GM19324 (cell line): ENCODE data around the gene STOM.
"Not testable (repeated sequence)": the region's sequence is repeated elsewhere in the genome, so short reads cannot be mapped to it uniquely, and the experiment has no call there.

Experiments used
- ATAC-seq: cut with Tn5 transposase; IDR thresholded peaks from one replicate; pipeline ENCODE4 v1.9.1; 2021; ENCODE audit warnings: mild to moderate bottlenecking, moderate library complexity; ENCODE audit not compliant: unreplicated experiment, low FRiP score

Gene STOM

DNA sequence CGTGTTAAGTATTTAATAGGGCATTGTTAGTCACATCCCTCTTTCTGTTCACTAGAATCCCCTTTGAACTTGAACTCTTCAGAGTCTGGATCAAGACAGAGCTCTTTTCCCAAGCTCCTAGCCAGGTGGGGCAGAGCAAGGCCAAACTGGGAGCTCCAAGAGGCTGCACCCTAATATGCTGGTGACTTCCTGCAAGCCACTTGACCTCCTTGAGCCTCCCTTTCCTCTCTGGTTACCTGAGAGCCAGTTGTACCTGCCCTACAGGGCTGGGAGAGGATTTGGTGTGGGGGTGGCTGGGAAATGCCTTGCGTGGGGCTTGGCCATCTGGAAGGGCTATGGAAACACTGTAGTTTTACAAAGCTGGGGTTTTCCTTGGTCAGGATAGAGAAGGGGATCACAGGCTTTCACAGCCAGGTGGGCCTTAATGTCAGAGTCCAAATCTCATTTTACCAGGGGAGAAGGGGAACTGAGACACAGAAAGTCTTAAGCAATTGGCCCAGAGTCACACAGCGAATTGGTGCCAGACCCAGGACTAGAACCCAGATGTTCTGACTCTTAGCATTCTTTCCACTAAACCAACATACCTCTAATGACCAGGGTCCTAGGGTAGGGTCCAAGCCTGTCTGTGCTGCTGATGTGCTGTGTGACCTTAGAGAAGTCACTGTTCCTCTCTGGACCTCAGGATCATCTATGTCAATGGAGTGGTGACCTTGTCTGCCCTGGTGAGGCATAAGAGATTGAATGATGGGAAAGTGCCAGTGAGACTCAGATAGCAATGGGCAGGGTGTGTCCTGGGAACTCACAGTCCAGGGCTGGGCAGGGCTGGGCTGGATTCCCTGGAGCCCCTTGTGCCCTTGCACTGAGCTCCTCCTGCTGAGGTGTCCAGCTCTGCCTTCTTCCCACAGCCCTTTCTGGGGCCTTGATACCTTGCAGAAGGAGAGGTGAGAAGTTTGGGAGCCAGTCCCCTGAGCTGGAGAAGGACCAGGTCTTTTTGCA is 66.3 kb downstream of the STOM start:
- ATAC-seq: no peak

DNA sequence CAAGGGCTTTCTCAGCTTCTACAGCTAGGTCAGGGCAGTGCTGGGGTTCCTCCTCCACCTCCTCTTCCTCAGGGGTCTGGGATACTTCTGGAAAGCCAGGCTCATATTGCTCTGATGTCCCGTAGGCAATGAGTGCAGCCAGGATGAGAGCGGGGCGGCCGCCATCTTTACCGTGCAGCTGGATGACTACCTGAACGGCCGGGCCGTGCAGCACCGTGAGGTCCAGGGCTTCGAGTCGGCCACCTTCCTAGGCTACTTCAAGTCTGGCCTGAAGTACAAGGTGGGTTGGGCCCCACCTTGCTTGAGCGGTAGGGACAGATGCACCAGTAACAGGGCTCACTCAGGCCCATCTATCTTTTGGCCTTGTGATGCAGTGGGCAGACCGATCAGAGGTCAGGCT is 67.3 kb downstream of the STOM start:
- no peak for ATAC-seq

DNA sequence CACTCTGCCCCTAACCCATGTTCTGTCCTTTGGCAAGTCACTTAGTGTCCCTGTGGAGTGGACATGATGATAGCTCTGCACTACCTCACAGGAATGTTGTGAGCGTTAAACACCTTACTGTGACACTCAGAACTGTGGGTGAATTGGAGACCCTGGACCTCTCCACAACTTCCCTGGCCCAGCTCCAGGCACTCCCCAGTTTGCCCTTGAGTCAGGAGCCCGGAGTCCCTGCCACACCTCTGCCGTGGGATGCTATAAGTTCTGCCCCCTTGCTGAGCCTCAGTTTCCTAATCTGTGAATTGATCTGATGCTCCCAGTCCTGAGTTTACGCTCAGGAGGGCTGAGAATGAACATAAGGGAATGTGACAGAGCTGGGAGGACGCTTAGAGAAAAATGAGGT is 67.7 kb downstream of the STOM start:
- no peak for ATAC-seq

DNA sequence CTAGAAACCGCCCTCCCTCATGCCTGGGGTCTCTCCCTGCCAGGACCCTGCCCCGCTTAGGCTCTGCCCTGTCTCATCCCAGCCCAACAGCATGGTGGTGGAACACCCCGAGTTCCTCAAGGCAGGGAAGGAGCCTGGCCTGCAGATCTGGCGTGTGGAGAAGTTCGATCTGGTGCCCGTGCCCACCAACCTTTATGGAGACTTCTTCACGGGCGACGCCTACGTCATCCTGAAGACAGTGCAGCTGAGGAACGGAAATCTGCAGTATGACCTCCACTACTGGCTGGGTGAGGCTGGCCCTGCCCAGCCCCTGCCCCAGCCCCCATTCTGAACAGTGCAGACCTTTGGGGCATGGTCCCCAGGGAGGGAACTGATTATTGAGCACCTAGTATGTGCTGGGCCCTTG is 68.2 kb downstream of the STOM start:
- no peak for ATAC-seq

DNA sequence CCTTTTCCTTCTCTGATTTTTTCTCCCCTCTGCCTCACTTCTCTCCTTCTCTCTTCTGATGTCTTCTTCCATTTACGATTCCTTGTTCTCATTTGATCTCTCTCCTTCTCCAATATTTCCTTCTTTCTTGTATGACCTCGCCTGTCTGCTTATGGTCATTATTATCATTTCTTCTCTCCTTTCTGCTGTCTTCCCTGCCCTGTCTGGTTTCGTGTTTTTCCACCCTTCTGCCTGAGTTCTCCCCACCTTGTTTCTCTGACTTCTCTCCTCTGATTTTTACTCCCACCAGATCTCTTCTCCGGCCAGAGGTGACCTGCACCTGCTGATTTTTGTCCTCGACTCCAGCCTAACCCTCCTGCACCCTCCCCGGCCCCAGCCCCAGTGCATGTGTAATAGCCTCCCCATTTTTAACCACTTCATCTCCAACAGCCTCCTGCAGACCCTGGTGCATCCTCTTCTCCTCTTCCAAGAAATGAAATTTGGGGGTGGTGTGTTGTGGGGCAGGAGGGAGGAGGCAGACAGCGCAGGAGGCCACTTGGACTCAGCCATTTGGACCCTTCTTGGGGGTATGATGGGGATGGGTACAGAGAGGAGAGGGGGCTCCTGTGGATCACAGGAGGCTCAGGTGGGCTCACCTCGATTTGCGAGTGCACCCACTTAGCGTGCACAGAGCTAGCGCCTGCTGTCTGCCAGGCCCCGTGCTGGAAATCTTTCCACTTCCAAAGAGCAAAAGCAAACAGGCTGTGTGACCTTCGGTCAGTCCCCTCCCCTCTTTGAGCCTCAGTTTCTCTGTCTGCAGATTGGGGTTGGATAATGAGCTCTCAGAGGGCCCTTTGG is 69.5 kb downstream of the STOM start:
- no peak for ATAC-seq

DNA sequence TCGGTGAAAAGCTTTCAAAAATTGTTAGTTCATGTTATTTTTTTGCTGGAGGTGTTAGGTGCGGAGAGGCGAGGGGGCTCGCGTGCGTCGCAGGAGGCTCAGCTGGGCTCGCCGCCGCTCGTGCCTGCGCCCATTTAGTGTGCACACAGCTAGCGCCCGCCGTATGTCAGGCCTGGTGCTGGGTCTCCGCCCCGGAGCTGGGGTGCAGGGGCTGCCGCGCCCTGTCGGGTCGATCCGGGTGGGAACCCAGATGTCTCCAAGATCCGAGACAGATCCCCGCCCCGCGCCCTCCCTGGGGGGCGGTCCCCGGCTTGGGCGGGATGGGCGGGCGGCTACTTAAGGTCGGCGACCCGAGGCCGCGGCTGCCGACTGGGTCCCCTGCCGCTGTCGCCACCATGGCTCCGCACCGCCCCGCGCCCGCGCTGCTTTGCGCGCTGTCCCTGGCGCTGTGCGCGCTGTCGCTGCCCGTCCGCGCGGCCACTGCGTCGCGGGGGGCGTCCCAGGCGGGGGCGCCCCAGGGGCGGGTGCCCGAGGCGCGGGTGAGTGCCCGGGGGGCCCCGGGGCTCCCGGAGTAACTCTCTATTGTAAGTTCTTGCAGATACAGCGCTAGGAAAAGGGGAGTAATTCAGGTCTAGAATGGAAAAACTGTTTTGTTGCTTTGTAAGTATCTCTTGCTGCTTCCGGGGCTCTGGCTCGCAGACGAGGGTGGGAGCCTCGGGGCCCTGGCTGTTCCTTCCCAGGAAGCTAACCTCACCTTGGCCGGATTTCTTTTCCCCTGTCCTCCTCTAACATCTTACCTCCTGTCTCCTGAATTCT is 70.4 kb downstream of the STOM start:
- ATAC-seq: no peak

DNA sequence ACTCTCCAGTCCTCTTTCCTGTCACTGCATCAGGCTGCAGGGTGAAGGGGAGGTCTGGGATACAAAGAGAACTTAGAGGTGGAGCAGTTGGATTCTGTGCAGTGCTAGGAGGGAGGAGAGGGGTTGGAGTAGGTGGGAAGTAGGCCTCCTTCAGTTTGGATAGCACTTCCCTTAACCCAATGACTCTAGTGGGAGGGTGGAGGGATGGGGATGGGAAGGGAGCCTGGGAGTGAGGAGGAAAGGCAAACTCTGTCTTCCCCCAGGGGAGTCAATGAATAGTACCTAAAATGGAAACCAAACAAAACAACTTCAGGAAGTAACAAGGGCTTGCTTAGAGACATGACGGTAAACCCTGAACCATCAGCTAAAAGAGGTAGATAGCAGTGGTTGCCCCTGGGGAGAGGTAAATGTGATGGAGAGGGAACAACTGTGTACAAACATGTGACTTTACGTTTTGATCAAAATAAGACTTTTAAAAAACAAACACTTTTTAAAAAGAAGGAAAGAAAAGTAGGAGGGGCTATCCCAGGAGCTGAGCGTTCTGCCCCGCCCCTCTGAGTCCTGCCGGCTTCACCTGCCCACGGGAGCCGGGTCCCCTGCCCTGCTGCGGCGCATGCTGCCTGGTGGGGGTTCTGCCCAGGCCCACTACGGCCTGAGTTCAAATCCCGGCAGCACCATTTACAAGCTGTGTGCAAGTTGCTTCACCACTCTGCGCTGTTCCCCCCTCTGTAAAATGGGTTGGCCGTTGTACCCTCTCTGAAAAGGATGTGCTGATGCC is 71.2 kb downstream of the STOM start:
- ATAC-seq: no peak

DNA sequence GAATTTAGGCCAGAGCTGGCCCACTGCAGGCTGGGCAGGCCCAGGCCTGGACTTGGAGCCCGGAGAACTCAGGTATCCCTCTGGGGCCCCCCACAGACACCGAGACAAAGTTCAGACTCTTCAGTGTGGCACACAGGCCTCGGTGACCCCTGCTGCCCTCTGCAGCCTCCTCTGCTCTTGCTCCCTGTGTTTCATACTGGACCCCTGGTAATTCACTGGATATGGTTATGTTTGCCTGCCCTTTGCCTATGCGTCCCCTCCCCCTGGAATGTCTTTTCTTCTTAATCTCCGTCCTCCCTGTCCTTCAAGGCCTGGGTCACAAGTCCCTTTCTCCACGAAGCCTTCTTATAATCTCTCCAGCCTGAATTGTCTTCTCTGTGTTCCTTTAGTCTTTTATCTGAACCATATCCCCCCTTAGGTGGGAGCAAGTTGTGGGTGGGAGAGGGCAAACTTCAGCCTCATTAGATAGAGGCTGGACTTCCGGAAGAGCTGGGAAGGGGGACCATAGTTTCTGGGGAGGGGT is 72.0 kb downstream of the STOM start:
- ATAC-seq: no peak

DNA sequence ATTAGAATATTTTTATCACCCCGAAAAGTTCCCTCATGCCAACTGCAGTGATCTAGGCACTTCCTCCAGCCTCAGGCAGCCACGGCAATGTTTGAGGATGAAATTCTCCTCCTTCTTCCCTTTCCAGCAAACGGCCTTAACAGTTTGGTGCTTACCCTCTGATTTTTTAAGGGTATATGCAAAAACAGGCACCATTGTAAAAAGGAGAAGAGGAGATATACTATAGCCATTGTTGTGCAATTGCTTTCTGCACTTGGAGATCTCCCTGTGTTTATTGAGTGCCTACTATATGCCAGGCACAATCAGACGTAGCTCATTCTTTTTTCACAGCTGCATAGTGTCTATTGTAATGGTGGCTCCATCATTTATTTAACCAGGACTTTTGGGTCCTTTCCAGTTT is 72.7 kb downstream of the STOM start:
- no peak for ATAC-seq

DNA sequence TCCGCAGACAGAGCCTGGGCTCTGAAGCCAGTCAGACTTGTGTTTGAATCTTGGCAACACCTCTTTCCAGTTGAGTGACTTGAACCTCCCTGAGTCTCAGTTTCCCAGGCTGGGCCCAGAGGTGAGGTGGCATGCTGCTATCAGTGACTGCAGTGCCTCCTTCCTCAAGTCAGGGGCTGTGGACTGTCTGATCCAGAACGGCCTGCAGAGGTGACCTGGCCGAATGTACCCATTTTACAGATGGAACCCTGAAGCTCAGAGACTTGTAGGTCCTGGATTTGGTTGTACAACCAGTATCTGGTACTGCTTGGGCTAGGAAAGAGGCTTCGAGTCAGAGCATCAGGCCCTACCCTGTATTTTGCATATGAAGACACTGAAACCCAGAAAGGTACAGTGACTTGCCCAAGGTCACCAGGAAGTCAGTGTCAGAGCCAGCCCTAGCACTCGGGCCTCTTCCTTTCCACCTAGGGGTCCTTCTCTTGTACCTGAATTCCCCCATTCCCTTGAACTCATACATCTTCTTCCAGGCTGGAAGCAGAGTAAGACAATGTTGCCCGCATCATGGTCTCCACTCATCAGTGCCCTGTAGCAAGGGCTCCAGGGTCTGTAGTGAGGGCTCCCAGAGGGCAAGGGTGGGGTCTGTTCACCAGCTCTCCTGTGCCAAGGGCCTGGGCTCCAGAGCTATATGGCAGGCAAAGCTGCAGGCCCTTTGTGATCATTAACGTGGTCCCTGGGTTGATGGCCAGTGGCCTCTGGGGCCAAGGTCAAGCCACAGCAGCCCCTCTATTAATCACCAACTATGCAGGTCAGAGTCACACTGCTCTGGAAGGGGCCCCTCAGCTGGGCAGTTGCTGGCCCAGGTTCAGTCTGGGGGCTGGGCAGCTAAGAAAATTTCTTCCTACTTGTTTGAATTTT is 73.6 kb downstream of the STOM start:
- ATAC-seq: no peak

DNA sequence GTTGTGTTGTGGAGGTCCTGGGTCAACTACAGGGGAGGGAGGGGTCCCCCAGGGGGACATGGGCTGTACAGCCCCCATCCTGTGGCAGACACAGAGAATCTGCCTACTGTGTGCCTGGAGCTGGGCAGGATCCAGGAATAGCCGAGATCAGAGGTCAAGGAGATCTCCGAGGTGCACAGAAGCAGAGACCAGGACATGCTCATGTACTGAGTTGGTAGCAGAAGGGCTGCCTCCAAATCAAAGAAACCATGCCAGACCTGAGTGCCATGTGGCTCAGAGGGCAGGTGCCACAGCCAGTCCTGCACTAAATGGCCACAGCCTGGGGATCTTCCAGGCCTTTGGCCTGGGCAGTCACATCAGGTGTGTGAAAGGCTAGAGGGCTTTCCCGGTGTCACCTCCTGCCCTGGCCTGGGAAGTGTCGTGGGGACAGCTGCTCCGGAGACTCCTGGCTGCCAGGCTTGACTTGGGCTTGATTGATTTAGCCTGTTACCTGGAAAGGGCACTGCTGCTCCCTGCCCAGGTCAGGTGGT is 74.3 kb downstream of the STOM start:
- ATAC-seq: no peak

DNA sequence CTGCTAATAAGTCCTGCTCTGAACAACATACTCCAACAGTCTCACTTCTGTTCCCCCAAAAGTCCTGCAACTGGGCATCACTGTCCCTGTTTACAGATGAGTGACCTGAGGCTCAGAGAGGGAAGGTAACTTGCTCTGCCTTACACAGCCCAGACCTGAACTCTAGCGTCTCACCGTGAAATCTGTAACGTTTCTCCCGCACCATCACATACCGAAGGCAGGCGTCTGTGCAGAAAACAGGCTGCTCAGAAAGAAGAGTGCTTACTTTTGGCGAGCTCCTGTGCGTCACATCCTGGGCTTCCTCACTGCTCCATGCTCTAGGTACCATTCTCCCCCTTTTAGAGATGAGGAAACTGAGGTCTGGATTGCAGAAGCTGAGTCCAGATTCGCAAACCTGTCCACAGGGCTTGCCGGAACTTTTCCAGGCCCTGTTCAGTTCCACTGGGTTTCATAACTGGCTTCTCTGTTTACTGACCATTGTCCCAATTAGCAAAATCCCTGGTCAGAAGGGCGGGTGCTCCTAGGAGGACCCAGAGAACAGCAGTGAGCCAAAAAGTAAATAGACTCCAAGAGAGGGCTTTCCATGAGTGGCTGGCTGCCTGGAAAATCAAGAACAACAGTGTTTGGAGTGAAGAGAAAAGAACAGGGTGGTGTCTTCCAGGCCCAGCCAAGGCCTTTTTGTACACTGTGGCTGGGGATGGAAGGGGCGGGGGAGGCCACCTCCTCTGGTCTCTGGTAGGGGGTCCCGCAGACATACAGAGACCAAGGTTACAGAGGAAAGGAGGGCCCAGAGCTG is 75.0 kb downstream of the STOM start:
- no peak for ATAC-seq

DNA sequence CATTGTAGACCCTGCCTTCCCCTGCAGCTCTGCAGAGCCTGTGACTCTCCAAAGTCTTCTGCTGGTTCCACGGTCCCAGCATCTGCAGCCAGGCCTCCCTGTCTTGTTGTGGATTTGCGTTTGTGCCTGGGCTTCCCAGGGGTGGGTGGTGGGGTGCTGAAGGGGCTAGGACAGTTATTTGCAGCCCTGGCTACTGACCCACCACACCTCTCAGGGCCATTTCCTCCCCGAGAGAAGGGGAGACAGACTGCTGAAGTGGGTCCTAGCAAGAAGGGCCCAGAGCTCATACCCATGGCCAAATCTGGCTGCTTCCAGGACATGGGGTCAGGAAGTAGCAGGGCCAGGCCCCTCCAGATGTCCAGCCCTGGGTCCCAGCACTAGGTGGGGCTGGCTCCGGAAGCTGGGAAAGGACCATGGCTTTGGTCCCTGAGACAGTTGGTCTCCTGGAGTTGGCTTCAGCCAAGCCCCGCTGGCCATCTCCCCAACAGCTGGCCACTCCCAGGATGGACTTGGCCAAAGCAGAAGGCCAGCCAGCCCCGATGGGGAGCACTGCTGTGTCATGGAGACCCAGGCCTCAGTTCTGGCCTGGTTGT is 75.8 kb downstream of the STOM start:
- no peak for ATAC-seq

DNA sequence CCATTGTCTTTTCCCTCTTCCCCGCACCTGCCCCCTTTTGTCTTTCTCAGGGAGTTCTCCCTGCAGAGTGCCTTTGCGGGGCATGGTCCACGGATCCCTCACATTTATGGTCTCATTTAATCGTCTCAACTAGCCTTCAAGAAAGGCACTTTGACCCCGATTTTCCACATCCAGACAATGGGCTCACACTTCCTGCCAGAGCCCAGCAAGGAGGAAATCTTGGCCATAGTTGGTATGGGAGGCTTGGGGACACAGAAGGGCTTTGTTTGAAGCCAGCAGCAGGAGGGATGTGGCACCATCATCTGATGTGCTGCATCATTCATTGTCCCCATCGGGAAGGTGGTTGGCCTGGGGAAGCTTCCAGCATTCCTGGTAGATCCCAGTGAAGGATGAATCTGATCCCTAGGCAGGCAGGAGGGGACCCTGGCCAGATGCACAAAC is 77.2 kb downstream of the STOM start:
- ATAC-seq: no peak

DNA sequence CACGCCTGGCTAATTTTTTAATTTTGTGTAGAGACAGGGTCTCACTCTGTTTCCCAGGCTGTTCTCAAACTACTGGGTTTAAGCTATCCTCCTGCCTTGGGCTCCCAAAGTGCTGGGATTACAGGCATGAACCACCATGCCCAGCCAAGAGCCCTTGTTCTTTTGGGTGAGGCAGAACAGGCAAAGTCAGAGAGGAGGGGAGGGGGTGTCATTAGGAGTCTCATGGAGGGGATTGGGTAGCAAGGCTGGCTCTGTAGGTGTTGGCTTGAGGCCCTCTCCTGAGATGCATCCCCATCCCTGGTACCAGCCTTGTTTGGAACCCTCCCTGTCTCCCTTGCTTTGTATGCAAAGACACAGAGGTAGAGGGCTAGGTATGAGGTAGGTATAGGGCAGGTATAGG is 78.0 kb downstream of the STOM start:
- ATAC-seq: no peak

DNA sequence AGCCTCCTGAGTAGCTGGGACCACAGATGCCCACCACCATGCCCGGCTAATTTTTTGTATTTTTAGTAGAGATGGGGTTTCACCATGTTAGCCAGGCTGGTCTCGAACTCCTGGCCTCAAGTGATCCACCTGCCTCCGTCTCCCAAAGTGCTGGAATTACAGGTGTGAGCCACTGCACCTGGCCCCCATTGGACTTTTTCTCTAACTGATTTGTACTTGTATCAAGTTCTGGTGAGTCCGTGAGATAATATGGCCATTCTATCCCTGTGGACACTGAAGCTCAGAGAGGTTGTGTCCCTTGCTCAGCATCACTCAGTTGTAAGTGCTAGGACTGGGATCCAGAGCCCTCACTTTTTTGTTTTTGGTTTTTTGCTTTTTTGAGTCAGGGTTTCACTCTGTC is 78.5 kb downstream of the STOM start:
- not testable (repeated sequence) for ATAC-seq

DNA sequence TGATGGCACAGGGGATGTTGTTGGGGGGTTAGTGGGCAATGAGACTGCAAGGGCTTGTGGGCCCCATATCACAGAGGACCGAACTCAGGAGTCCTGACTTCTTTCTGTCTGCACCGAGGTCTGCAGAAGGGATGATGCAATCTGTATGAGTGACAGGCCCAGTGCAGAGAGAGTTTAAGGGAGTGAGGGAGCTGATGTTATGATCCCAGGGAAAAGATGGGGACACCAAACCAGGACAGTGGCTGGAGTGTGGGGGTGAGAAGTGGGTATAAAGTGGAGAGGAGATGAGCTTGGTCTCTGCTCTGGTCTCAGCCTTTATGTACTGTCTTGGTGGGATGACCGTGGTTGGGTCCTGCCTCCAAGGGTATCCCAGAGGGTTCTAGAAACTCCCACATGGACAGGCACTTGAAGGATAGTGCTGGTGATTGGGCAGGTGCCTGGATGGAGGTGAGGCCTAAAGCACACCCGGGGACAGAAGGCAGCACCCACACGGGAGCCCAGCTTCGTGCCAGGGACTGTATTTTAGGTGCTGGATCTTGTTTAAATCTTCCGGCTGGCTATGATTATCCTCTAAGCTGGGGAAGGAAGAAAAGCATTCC is 80.2 kb downstream of the STOM start:
- ATAC-seq: no peak
